ENCODE data around the gene SLC37A4. TPM values are rescaled to one million over a fixed set of nuclear protein-coding genes. Genes with fewer than 3 reads are reported as not detected.

The SLC37A4 gene
- total and polyA plus RNA-seq, 2 of the 8 experiments (the other 6 are each of a cell fraction or from before 2014, with no cell fraction given) = 35.1 to 91.9 TPM

- TF ChIP-seq TCF12 (IDR thresholded peaks at IDR 0.05; ENCODE audit: low read depth, low read length) (no peak), GABPA (IDR thresholded peaks at IDR 0.05; ENCODE audit: borderline replicate concordance, insufficient read depth, low read length) (no peak), E2F6 (IDR thresholded peaks at IDR 0.05) (peak; percentile 98), CTCF (IDR thresholded peaks at IDR 0.05; ENCODE audit: control extremely low read depth in 1 of 3, insufficient read depth in 1 of 3, low read depth in 1 of 3, low read length in 3 of 3) (peak; percentile 77 to 98 (median 93)), TAF7 (optimal IDR thresholded peaks at IDR 0.05; ENCODE audit: borderline replicate concordance, low read depth, low read length) (no peak), PHF8 (conservative IDR thresholded peaks at IDR 0.05; ENCODE audit: low read depth, low read length) (peak; percentile 82), MAFK (IDR thresholded peaks at IDR 0.05; ENCODE audit: low read depth, low read length) (no peak), RBBP5 (IDR thresholded peaks at IDR 0.05; ENCODE audit: borderline replicate concordance, low read depth, low read length) (peak; percentile 91; the same call in 1 of the 2 replicates), CTBP2 (IDR thresholded peaks at IDR 0.05; ENCODE audit: borderline replicate concordance, insufficient read depth, insufficient read length, low read length) (no peak), TAF1 (IDR thresholded peaks at IDR 0.05; ENCODE audit: low read depth, low read length) (peak; percentile 59), CBX8 (IDR thresholded peaks at IDR 0.05; ENCODE audit: borderline replicate concordance, low read depth, low read length) (no peak), POLR2AphosphoS5 (IDR thresholded peaks at IDR 0.05; ENCODE audit: low read depth, low read length) (peak; percentile 29)
These were observed at the start of gene SLC37A4 (continued) for GRCh38 chr11:119030329-119031047.
